K562 (cell line): Measurements from ENCODE around the gene ATG7.

ENCODE experiments used
- KLF10 ChIP-seq: fragments of 250-450 bp; sonication (Bioruptor Pico); IDR thresholded peaks from 2 replicates; pipeline ENCODE4 v1.6.1; 2021; ENCODE audit warnings: matching md5 sums
- POLR2A ChIP-seq: fragments of 450-650 bp; conservative IDR thresholded peaks from 2 replicates; pipeline ENCODE4 v1.6.1; 2016
- TCF7 ChIP-seq: sonication (generic); IDR thresholded peaks from 2 replicates; pipeline ENCODE4 v1.6.1; 2016; ENCODE audit warnings: antibody characterized with exemption, borderline replicate concordance
- ZNF263 ChIP-seq: sonication (generic); formaldehyde crosslinking; IDR thresholded peaks from 2 replicates; pipeline ENCODE4 v1.8.0; 2022; ENCODE audit warnings: mild to moderate bottlenecking, missing genetic modification reagents, borderline replicate concordance
- TF ChIP-seq, protein P1 (sequence below), 3 experiments: IDR thresholded peaks in 2 of 3; conservative IDR thresholded peaks in 1 of 3; 2 replicates each; pipeline ENCODE4 v1.5.1; 2011 to 2012; ENCODE audit warnings: low read length in 3 of 3, mild to moderate bottlenecking in 3 of 3, control low read depth in 2 of 3, improper control_type of control experiment in 1 of 3, inconsistent platforms in 1 of 3, low read depth in 1 of 3, mixed read lengths in 1 of 3, moderate library complexity in 1 of 3; ENCODE audit not compliant: insufficient read depth in 2 of 3
- TF ChIP-seq, protein P2 (sequence below): fragments of 250-450 bp; sonication (Bioruptor Pico); IDR thresholded peaks from 2 replicates; pipeline ENCODE4 v1.8.0; 2022; ENCODE audit warnings: moderate library complexity, mild to moderate bottlenecking, inconsistent platforms

DNA sequence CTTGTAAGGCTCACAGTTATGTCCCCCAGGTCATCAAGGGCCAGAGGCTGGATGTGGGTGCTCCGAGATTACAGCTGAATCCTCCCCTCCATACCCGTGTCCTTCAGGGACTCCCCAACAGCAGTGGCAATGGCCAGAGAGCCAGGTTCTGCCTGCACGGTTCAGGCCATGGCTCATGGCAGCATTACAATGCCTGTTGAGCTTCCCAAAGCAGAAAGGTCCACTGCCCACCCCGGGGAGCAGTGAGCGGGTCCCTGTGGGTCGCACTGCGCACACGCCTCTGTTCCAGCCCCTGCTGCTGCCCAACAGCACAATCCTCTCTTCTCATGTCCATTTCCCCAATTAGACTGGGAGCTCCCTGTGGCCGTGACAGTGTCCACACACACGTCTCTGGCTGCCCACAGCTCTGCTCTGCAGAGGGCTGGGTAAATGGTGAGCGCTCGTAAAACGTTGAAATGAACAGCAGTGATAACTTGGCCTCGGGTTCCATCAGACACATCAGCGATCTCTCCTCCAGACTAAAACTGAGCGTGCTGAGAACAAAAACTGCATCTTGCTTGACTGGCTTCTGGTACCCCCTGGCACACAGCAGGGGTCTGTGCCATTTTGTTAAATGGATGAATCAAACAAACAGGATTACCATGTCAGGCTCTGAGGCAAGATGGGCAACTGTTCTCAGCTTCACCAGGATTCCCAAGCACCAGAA is 291.1 kb downstream of the ATG7 start:
- TF ChIP-seq, protein P1, sequence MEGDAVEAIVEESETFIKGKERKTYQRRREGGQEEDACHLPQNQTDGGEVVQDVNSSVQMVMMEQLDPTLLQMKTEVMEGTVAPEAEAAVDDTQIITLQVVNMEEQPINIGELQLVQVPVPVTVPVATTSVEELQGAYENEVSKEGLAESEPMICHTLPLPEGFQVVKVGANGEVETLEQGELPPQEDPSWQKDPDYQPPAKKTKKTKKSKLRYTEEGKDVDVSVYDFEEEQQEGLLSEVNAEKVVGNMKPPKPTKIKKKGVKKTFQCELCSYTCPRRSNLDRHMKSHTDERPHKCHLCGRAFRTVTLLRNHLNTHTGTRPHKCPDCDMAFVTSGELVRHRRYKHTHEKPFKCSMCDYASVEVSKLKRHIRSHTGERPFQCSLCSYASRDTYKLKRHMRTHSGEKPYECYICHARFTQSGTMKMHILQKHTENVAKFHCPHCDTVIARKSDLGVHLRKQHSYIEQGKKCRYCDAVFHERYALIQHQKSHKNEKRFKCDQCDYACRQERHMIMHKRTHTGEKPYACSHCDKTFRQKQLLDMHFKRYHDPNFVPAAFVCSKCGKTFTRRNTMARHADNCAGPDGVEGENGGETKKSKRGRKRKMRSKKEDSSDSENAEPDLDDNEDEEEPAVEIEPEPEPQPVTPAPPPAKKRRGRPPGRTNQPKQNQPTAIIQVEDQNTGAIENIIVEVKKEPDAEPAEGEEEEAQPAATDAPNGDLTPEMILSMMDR (IDR thresholded peaks at IDR 0.05 in 2 of 3, conservative IDR thresholded peaks at IDR 0.05 in 1 of 3; ENCODE audit: insufficient read depth in 2 of 3, low read depth in 1 of 3, low read length in 3 of 3) = no peak
- TF ChIP-seq, protein P2, sequence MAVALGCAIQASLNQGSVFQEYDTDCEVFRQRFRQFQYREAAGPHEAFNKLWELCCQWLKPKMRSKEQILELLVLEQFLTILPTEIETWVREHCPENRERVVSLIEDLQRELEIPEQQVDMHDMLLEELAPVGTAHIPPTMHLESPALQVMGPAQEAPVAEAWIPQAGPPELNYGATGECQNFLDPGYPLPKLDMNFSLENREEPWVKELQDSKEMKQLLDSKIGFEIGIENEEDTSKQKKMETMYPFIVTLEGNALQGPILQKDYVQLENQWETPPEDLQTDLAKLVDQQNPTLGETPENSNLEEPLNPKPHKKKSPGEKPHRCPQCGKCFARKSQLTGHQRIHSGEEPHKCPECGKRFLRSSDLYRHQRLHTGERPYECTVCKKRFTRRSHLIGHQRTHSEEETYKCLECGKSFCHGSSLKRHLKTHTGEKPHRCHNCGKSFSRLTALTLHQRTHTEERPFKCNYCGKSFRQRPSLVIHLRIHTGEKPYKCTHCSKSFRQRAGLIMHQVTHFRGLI (CRISPR knock-in tag) = no peak
- no peak for TF ChIP-seq TCF7
- TF ChIP-seq POLR2A = no peak
- no peak for TF ChIP-seq KLF10 (CRISPR knock-in tag)
- TF ChIP-seq ZNF263 = no peak
